Measurements from ENCODE around the gene RAB37.

Gene RAB37

GRCh38 chr17:74728033-74728701 is 8.9 kb upstream of the RAB37 start:
- TF ChIP-seq, protein P1, sequence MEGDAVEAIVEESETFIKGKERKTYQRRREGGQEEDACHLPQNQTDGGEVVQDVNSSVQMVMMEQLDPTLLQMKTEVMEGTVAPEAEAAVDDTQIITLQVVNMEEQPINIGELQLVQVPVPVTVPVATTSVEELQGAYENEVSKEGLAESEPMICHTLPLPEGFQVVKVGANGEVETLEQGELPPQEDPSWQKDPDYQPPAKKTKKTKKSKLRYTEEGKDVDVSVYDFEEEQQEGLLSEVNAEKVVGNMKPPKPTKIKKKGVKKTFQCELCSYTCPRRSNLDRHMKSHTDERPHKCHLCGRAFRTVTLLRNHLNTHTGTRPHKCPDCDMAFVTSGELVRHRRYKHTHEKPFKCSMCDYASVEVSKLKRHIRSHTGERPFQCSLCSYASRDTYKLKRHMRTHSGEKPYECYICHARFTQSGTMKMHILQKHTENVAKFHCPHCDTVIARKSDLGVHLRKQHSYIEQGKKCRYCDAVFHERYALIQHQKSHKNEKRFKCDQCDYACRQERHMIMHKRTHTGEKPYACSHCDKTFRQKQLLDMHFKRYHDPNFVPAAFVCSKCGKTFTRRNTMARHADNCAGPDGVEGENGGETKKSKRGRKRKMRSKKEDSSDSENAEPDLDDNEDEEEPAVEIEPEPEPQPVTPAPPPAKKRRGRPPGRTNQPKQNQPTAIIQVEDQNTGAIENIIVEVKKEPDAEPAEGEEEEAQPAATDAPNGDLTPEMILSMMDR (conservative IDR thresholded peaks at IDR 0.05): no peak
- TF ChIP-seq ZFX (IDR thresholded peaks at IDR 0.05): no peak
- no peak overlapping the region for H3K27ac ChIP-seq

- no peak overlapping the region for H3K27ac ChIP-seq
- TF ChIP-seq, protein P1 (conservative IDR thresholded peaks at IDR 0.05): no peak
- no peak for TF ChIP-seq ZFX (IDR thresholded peaks at IDR 0.05)
Observed at GRCh38 chr17:74728702-74729075, 8.4 kb upstream of the RAB37 start.

GRCh38 chr17:74729368-74729767 is 7.7 kb upstream of the RAB37 start:
- TF ChIP-seq ZFX (IDR thresholded peaks at IDR 0.05): no peak
- TF ChIP-seq, protein P1 (conservative IDR thresholded peaks at IDR 0.05): no peak
- no peak overlapping the region for H3K27ac ChIP-seq

GRCh38 chr17:74729866-74730265 is 7.2 kb upstream of the RAB37 start:
- no peak overlapping the region for H3K27ac ChIP-seq
- no peak for TF ChIP-seq ZFX (IDR thresholded peaks at IDR 0.05)
- TF ChIP-seq, protein P1 (conservative IDR thresholded peaks at IDR 0.05): no peak

GRCh38 chr17:74730491-74731346 is 6.3 kb upstream of the RAB37 start:
- H3K27ac ChIP-seq: no peak overlapping the region
- TF ChIP-seq, protein P1 (conservative IDR thresholded peaks at IDR 0.05): no peak
- TF ChIP-seq ZFX (IDR thresholded peaks at IDR 0.05): no peak

DNA sequence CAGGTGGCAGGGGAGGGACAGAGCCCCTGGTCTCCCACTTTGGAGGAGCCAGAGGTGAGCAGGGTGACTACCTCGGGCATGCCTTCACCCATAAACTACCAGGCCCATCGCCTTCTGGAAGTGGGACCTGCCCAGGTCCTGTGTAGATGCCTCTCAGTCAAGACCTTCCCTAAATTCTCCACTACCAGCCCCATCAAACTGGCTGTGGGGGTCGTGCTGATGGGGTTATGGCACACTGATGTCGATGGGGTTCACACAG is 5.8 kb upstream of the RAB37 start:
- TF ChIP-seq ZFX (IDR thresholded peaks at IDR 0.05): no peak
- TF ChIP-seq, protein P1 (conservative IDR thresholded peaks at IDR 0.05): no peak

GRCh38 chr17:74732042-74732867 is 4.8 kb upstream of the RAB37 start:
- TF ChIP-seq ZFX (IDR thresholded peaks at IDR 0.05): no peak
- TF ChIP-seq, protein P1 (conservative IDR thresholded peaks at IDR 0.05): no peak
- no peak overlapping the region for H3K27ac ChIP-seq

More for the DNA sequence above, 5.8 kb upstream of the RAB37 start:
- H3K27ac ChIP-seq: no peak overlapping the region

All from C4-2B (cell line).